Measurements from ENCODE around the gene MTHFS.

GRCh38 chr15:79837846-79838245, 59.0 kb downstream of the MTHFS start:
- TF ChIP-seq CTCF (IDR thresholded peaks at IDR 0.05; ENCODE audit: extremely low read depth in 1 of 2, insufficient read depth in 1 of 2, low read depth in 1 of 2, low read length in 2 of 2) (no peak), EZH2 (IDR thresholded peaks at IDR 0.05; ENCODE audit: borderline replicate concordance, low read depth, low read length, severe bottlenecking) (no peak), POLR2AphosphoS5 (IDR thresholded peaks at IDR 0.05; ENCODE audit: insufficient read depth, low read depth, low read length) (no peak), POLR2A (IDR thresholded peaks at IDR 0.05; ENCODE audit: low read depth, low read length) (no peak), JUN (IDR thresholded peaks at IDR 0.05; ENCODE audit: borderline replicate concordance, insufficient read depth, insufficient read length, low read depth) (no peak), FOS (IDR thresholded peaks at IDR 0.05; ENCODE audit: borderline replicate concordance, insufficient read depth, low read length) (no peak), MAX (IDR thresholded peaks at IDR 0.05; ENCODE audit: insufficient read depth, insufficient read length) (no peak)

All from endothelial cell of umbilical vein (primary cell).